EH (cell line): Measurements from ENCODE around the gene NAT14.
"Not testable (repeated sequence)": the region's sequence is repeated elsewhere in the genome, so short reads cannot be mapped to it uniquely, and the experiment has no call there.

Experiments
- DNase-seq: peaks from one replicate; pipeline ENCODE4 v3.0.0-alpha.2; 2015; ENCODE audit warnings: low read depth

The NAT14 gene

GRCh38 chr19:55503157-55503501 lies 18.1 kb downstream of the NAT14 start:
- DNase-seq: no peak

- DNase-seq: peak; percentile 89
Observed at GRCh38 chr19:55503502-55504251, 18.7 kb downstream of the NAT14 start.

- DNase-seq: no peak
Observed at GRCh38 chr19:55504252-55504603, 19.2 kb downstream of the NAT14 start.

- DNase-seq: no peak
Observed at GRCh38 chr19:55504981-55505380, 20.0 kb downstream of the NAT14 start.

GRCh38 chr19:55508120-55508519 lies 23.1 kb downstream of the NAT14 start:
- no peak for DNase-seq

GRCh38 chr19:55516878-55517620 lies 32.1 kb downstream of the NAT14 start:
- peak; percentile 91 for DNase-seq

GRCh38 chr19:55519451-55520311 lies 34.7 kb downstream of the NAT14 start:
- DNase-seq: peak; percentile 88

- DNase-seq: no peak
Observed at GRCh38 chr19:55520691-55521292, 35.8 kb downstream of the NAT14 start.

- no peak for DNase-seq
Observed at GRCh38 chr19:55525289-55526101, 40.5 kb downstream of the NAT14 start.

- DNase-seq: peak; percentile 83
Observed at GRCh38 chr19:55526216-55527196, 41.5 kb downstream of the NAT14 start.

- no peak for DNase-seq
Observed at GRCh38 chr19:55527197-55528029, 42.4 kb downstream of the NAT14 start.

GRCh38 chr19:55528030-55528803 lies 43.2 kb downstream of the NAT14 start:
- peak; percentile 44 for DNase-seq

- DNase-seq: no peak
Observed at GRCh38 chr19:55529636-55530234, 44.7 kb downstream of the NAT14 start.

- no peak for DNase-seq
Observed at GRCh38 chr19:55530996-55531395, 46.0 kb downstream of the NAT14 start.

- not testable (repeated sequence) for DNase-seq
Observed at GRCh38 chr19:55534280-55534679, 49.3 kb downstream of the NAT14 start.

GRCh38 chr19:55535173-55535964 lies 50.4 kb downstream of the NAT14 start:
- DNase-seq: no peak

GRCh38 chr19:55535965-55536350 lies 51.0 kb downstream of the NAT14 start:
- DNase-seq: no peak
